Measurements from ENCODE around the gene ZNF329.
A peak's percentile ranks its signal among the peaks of the same experiment; 100 is the strongest.
"Not testable (repeated sequence)": the region's sequence is repeated elsewhere in the genome, so short reads cannot be mapped to it uniquely, and the experiment has no call there.

The ZNF329 gene

GRCh38 chr19:58153386-58153785, 2.8 kb upstream of the ZNF329 start:
- no CpG with 5 or more reads among the region's 2 CpGs for WGBS (ENCODE audit: extremely low coverage, insufficient coverage, insufficient read length)
- H4K12ac ChIP-seq (ENCODE audit: low read depth, low read length): no peak overlapping the region
- H2AK5ac ChIP-seq (ENCODE audit: low read length): no peak overlapping the region
- peak overlapping the region; percentile 93 for H3K27ac ChIP-seq (ENCODE audit: low read depth, low read length)
- H3K4me2 ChIP-seq (ENCODE audit: low read length): peak overlapping the region; percentile 75
- no peak overlapping the region for H3K23ac ChIP-seq (ENCODE audit: low read length)
- H2BK120ac ChIP-seq (ENCODE audit: insufficient read depth, low read length, poor library complexity): no peak overlapping the region
- peaks cover 16% of the 10 kb centered on the region for H3K79me1 ChIP-seq (ENCODE audit: low read length)
- H3K79me2 ChIP-seq (ENCODE audit: control insufficient read depth, insufficient read depth, low read length, poor library complexity): peaks cover 8% of the 10 kb centered on the region
- peaks cover 9% of the 10 kb centered on the region for H3K9me3 ChIP-seq (ENCODE audit: insufficient read depth, low read depth, low read length)
- no peaks in the 10 kb centered on the region for H3K36me3 ChIP-seq (ENCODE audit: control insufficient read depth in 1 of 2, insufficient read depth in 2 of 2, low read length in 2 of 2)
- H4K91ac ChIP-seq (ENCODE audit: low read depth, low read length): no peak overlapping the region
- H2BK12ac ChIP-seq (ENCODE audit: low read length): no peak overlapping the region
- peaks cover 7 to 8% of the 10 kb centered on the region in 2 experiments for H3K4me1 ChIP-seq (ENCODE audit: control insufficient read depth in 1 of 2, insufficient read depth in 2 of 2, low read length in 2 of 2)
- H2AFZ ChIP-seq (ENCODE audit: insufficient read depth, low read length, poor library complexity): no peak overlapping the region
- no peak overlapping the region for H3K4ac ChIP-seq (ENCODE audit: low read depth, low read length)
- H3K9ac ChIP-seq (ENCODE audit: low read length): no peak overlapping the region
- DNase-seq: peak; percentile 14 to 79
- H3K18ac ChIP-seq (ENCODE audit: low read length): no peak overlapping the region
- no peak overlapping the region for H3K4me3 ChIP-seq (ENCODE audit: low read depth, low read length)
- no peak overlapping the region for H4K8ac ChIP-seq (ENCODE audit: low read depth, low read length)
- H2BK5ac ChIP-seq (ENCODE audit: low read depth, low read length, poor library complexity): no peak overlapping the region
- H3K14ac ChIP-seq (ENCODE audit: low read length): no peak overlapping the region
- H3K27me3 ChIP-seq (ENCODE audit: insufficient read depth, low read length): no peaks in the 10 kb centered on the region

DNA sequence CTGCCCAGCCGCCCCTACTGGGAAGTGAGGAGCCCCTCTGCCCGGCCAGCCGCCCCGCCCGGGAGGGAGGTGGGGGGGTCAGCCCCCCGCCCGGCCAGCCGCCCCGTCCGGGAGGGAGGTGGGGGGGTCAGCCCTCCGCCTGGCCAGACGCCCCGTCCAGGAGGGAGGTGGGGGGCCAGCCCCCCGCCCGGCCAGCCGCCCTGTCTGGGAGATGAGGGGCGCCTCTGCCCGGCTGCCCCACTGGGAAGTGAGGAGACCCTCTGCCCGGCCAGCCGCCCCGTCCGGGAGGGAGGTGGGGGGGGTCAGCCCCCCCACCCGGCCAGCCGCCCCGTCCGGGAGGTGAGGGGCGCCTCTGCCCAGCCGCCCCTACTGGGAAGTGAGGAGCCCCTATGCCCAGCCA, 3.1 kb downstream of the ZNF329 start:
- not testable (repeated sequence) for H2BK12ac ChIP-seq (ENCODE audit: low read length); H3K14ac ChIP-seq (ENCODE audit: low read length); H2AK5ac ChIP-seq (ENCODE audit: low read length); H2BK120ac ChIP-seq (ENCODE audit: insufficient read depth, low read length, poor library complexity); H3K4ac ChIP-seq (ENCODE audit: low read depth, low read length); H3K9ac ChIP-seq (ENCODE audit: low read length); DNase-seq; H4K91ac ChIP-seq (ENCODE audit: low read depth, low read length); H4K12ac ChIP-seq (ENCODE audit: low read depth, low read length); H3K4me3 ChIP-seq (ENCODE audit: low read depth, low read length); H3K23ac ChIP-seq (ENCODE audit: low read length); H2BK5ac ChIP-seq (ENCODE audit: low read depth, low read length, poor library complexity); H3K79me1 ChIP-seq (ENCODE audit: low read length); H3K27ac ChIP-seq (ENCODE audit: low read depth, low read length); H3K36me3 ChIP-seq (ENCODE audit: control insufficient read depth in 1 of 2, insufficient read depth in 2 of 2, low read length in 2 of 2); H3K79me2 ChIP-seq (ENCODE audit: control insufficient read depth, insufficient read depth, low read length, poor library complexity); H4K8ac ChIP-seq (ENCODE audit: low read depth, low read length); H3K4me1 ChIP-seq (ENCODE audit: control insufficient read depth in 1 of 2, insufficient read depth in 2 of 2, low read length in 2 of 2); H2AFZ ChIP-seq (ENCODE audit: insufficient read depth, low read length, poor library complexity); H3K27me3 ChIP-seq (ENCODE audit: insufficient read depth, low read length); H3K4me2 ChIP-seq (ENCODE audit: low read length); H3K18ac ChIP-seq (ENCODE audit: low read length)
- H3K9me3 ChIP-seq (ENCODE audit: insufficient read depth, low read depth, low read length): peaks cover 15% of the 10 kb centered on the region
- no CpG with 5 or more reads among the region's 28 CpGs for WGBS (ENCODE audit: extremely low coverage, insufficient coverage, insufficient read length)

- H3K18ac ChIP-seq (ENCODE audit: low read length): no peak overlapping the region
- no peak overlapping the region for H3K14ac ChIP-seq (ENCODE audit: low read length)
- no peaks in the 10 kb centered on the region for H3K27me3 ChIP-seq (ENCODE audit: insufficient read depth, low read length)
- no peak overlapping the region for H3K27ac ChIP-seq (ENCODE audit: low read depth, low read length)
- no peak overlapping the region for H3K4me3 ChIP-seq (ENCODE audit: low read depth, low read length)
- no peak overlapping the region for H2BK12ac ChIP-seq (ENCODE audit: low read length)
- peaks cover 4% of the 10 kb centered on the region for H3K79me2 ChIP-seq (ENCODE audit: control insufficient read depth, insufficient read depth, low read length, poor library complexity)
- H4K91ac ChIP-seq (ENCODE audit: low read depth, low read length): no peak overlapping the region
- no peak for DNase-seq
- peaks cover 23% of the 10 kb centered on the region for H3K9me3 ChIP-seq (ENCODE audit: insufficient read depth, low read depth, low read length)
- H2AK5ac ChIP-seq (ENCODE audit: low read length): no peak overlapping the region
- peaks cover 18% of the 10 kb centered on the region in 2 experiments for H3K36me3 ChIP-seq (ENCODE audit: control insufficient read depth in 1 of 2, insufficient read depth in 2 of 2, low read length in 2 of 2)
- H3K4ac ChIP-seq (ENCODE audit: low read depth, low read length): no peak overlapping the region
- no peak overlapping the region for H3K9ac ChIP-seq (ENCODE audit: low read length)
- H3K4me1 ChIP-seq (ENCODE audit: control insufficient read depth in 1 of 2, insufficient read depth in 2 of 2, low read length in 2 of 2): no peaks in the 10 kb centered on the region
- no peak overlapping the region for H4K12ac ChIP-seq (ENCODE audit: low read depth, low read length)
- H3K4me2 ChIP-seq (ENCODE audit: low read length): no peak overlapping the region
- peaks cover 5% of the 10 kb centered on the region for H3K79me1 ChIP-seq (ENCODE audit: low read length)
- no peak overlapping the region for H2BK5ac ChIP-seq (ENCODE audit: low read depth, low read length, poor library complexity)
- H4K8ac ChIP-seq (ENCODE audit: low read depth, low read length): no peak overlapping the region
- no peak overlapping the region for H2AFZ ChIP-seq (ENCODE audit: insufficient read depth, low read length, poor library complexity)
- no peak overlapping the region for H2BK120ac ChIP-seq (ENCODE audit: insufficient read depth, low read length, poor library complexity)
- no CpG with 5 or more reads among the region's 3 CpGs for WGBS (ENCODE audit: extremely low coverage, insufficient coverage, insufficient read length)
- H3K23ac ChIP-seq (ENCODE audit: low read length): no peak overlapping the region
These were observed 4.7 kb downstream of the ZNF329 start for GRCh38 chr19:58145849-58146248.

- Histone ChIP-seq H4K8ac (ENCODE audit: low read depth, low read length) (no peak overlapping the region), H3K27me3 (ENCODE audit: insufficient read depth, low read length) (peaks cover 6% of the 10 kb centered on the region), H3K4me1 (ENCODE audit: control insufficient read depth in 1 of 2, insufficient read depth in 2 of 2, low read length in 2 of 2) (no peaks in the 10 kb centered on the region), H3K9ac (ENCODE audit: low read length) (no peak overlapping the region), H3K9me3 (ENCODE audit: insufficient read depth, low read depth, low read length) (peaks cover 39% of the 10 kb centered on the region), H2BK12ac (ENCODE audit: low read length) (no peak overlapping the region), H3K23ac (ENCODE audit: low read length) (no peak overlapping the region), H4K91ac (ENCODE audit: low read depth, low read length) (no peak overlapping the region), H2BK120ac (ENCODE audit: insufficient read depth, low read length, poor library complexity) (no peak overlapping the region), H2BK5ac (ENCODE audit: low read depth, low read length, poor library complexity) (no peak overlapping the region), H3K79me2 (ENCODE audit: control insufficient read depth, insufficient read depth, low read length, poor library complexity) (no peaks in the 10 kb centered on the region), H3K18ac (ENCODE audit: low read length) (no peak overlapping the region), H3K79me1 (ENCODE audit: low read length) (no peaks in the 10 kb centered on the region), H3K36me3 (ENCODE audit: control insufficient read depth in 1 of 2, insufficient read depth in 2 of 2, low read length in 2 of 2) (peaks cover 32 to 33% of the 10 kb centered on the region in 2 experiments), H2AFZ (ENCODE audit: insufficient read depth, low read length, poor library complexity) (no peak overlapping the region), H2AK5ac (ENCODE audit: low read length) (no peak overlapping the region), H3K4me2 (ENCODE audit: low read length) (no peak overlapping the region), H3K27ac (ENCODE audit: low read depth, low read length) (no peak overlapping the region), H4K12ac (ENCODE audit: low read depth, low read length) (no peak overlapping the region), H3K4me3 (ENCODE audit: low read depth, low read length) (no peak overlapping the region), H3K14ac (ENCODE audit: low read length) (no peak overlapping the region), H3K4ac (ENCODE audit: low read depth, low read length) (no peak overlapping the region)
- WGBS (ENCODE audit: extremely low coverage, insufficient coverage, insufficient read length): no CpG with 5 or more reads among the region's 1 CpG
- DNase-seq: no peak
These were observed 16.3 kb downstream of the ZNF329 start for GRCh38 chr19:58134244-58134643.
